Stimulated activated CD8-positive, alpha-beta memory T cell treated with anti-CD3 and anti-CD28 coated beads, Interleukin-7, amount 100 ng/mL, for 1 hour (primary cell): ENCODE measurements around the gene ING3.
"Not testable (repeated sequence)": the region's sequence is repeated elsewhere in the genome, so short reads cannot be mapped to it uniquely, and the experiment has no call there.

ENCODE experiments used
- DNase-seq, 2 donors: peaks; one replicate each; pipeline ENCODE4 v3.0.0-alpha.2; 2020; ENCODE audit warnings: low read depth in 2 of 2

ING3 gene

GRCh38 chr7:120949998-120950538, 509 bp upstream of the ING3 start:
- DNase-seq = no peak

GRCh38 chr7:120951309-120951699, 727 bp downstream of the ING3 start:
- DNase-seq = no peak

- no peak for DNase-seq
Observed at GRCh38 chr7:120951826-120952225, 1.2 kb downstream of the ING3 start.

- no peak for DNase-seq
Observed at GRCh38 chr7:120955577-120956149, 5.1 kb downstream of the ING3 start.

GRCh38 chr7:120959929-120960484, 9.4 kb downstream of the ING3 start:
- DNase-seq = no peak

GRCh38 chr7:120960714-120961113, 10.1 kb downstream of the ING3 start:
- no peak for DNase-seq

- DNase-seq = no peak
Observed at GRCh38 chr7:120961638-120962173, 11.1 kb downstream of the ING3 start.

GRCh38 chr7:120964088-120964487, 13.5 kb downstream of the ING3 start:
- DNase-seq = no peak

GRCh38 chr7:120966961-120967360, 16.4 kb downstream of the ING3 start:
- DNase-seq = no peak

- no peak for DNase-seq
Observed at GRCh38 chr7:120973849-120974248, 23.3 kb downstream of the ING3 start.

GRCh38 chr7:120979765-120980499, 29.4 kb downstream of the ING3 start:
- DNase-seq = no peak

- no peak for DNase-seq
Observed at GRCh38 chr7:120981117-120981516, 30.5 kb downstream of the ING3 start.

GRCh38 chr7:120981888-120982615, 31.5 kb downstream of the ING3 start:
- DNase-seq = no peak

- not testable (repeated sequence) for DNase-seq
Observed at GRCh38 chr7:120983592-120983991, 33.0 kb downstream of the ING3 start.

- no peak for DNase-seq
Observed at GRCh38 chr7:120984406-120984805, 33.8 kb downstream of the ING3 start.

GRCh38 chr7:120985130-120985758, 34.7 kb downstream of the ING3 start:
- DNase-seq = no peak

GRCh38 chr7:120985839-120986238, 35.3 kb downstream of the ING3 start:
- no peak for DNase-seq

GRCh38 chr7:120986650-120987049, 36.1 kb downstream of the ING3 start:
- DNase-seq = no peak

- no peak for DNase-seq
Observed at GRCh38 chr7:120987280-120987679, 36.7 kb downstream of the ING3 start.

GRCh38 chr7:120987683-120988590, 37.4 kb downstream of the ING3 start:
- DNase-seq = peak; percentile 63 to 65
